K562 (cell line): ENCODE results near the gene WDR64. TPM values are rescaled to one million over a fixed set of nuclear protein-coding genes. Genes with fewer than 3 reads are reported as not detected.

Source experiments
- ATAC-seq: fragments of 200-7000 bp; cut with Tn5 transposase; 3 replicates; pipeline ENCODE4 v1.9.1; 2020; ENCODE audit warnings: moderate library complexity
- BruUV-seq: library from RNA; stranded (reverse); fragments of 400-500 nt; replicated peaks from 2 replicates; lab custom pipeline; 2021; lab: Mats Ljungman, UMichigan
- CTCF ChIA-PET: fragments of 300-600 bp; formaldehyde crosslinking; extraction: SDS; loops from one replicate; lab custom pipeline; 2021; ENCODE audit warnings: low intra/inter-chr PET ratio; lab: Yijun Ruan, JAX
- POLR2A ChIA-PET: fragments of 300-600, 350-650 bp; sonication (Branson Sonifier 250); formaldehyde crosslinking; extraction: SDS; loops from one replicate; lab custom pipeline; 2021; ENCODE audit warnings: antibody characterized with exemption, inconsistent platforms; lab: Yijun Ruan, JAX
- DNase-seq, 4 experiments: peaks; one replicate each; pipeline versions ENCODE4 v3.0.0 to v3.0.0-alpha.2; 2011 to 2018; ENCODE audit warnings: low spot score in 3 of 4, mixed read lengths in 3 of 4; ENCODE audit errors: extremely low read depth in 1 of 4
- FAIRE-seq: peaks from 2 replicates; lab custom pipeline; 2011; peaks lifted over from hg19 to GRCh38; lab: Jason Lieb, UNC
- H2AFZ ChIP-seq: 2 replicates; pipeline ENCODE4 v1.6.0; 2011; ENCODE audit warnings: low read depth, low read length, control low read depth, inconsistent platforms
- H3K27ac ChIP-seq: fragments of 200-600 bp; 3 replicates; pipeline ENCODE4 v1.8.0; 2011; ENCODE audit warnings: low read depth, mild to moderate bottlenecking, control low read depth, inconsistent platforms, low read length, moderate library complexity, mixed read lengths; ENCODE audit errors: extremely low read depth
- H3K27me3 ChIP-seq, 2 experiments: fragments of 300-600 bp in 1 of 2; 2 replicates in 1 of 2; 3 replicates in 1 of 2; pipeline versions ENCODE4 v1.6.0 to v1.8.0; 2011; ENCODE audit warnings: inconsistent platforms in 2 of 2, low read length in 2 of 2, mild to moderate bottlenecking in 1 of 2, mixed read lengths in 1 of 2, moderate library complexity in 1 of 2; ENCODE audit not compliant: control insufficient read depth in 2 of 2, insufficient read depth in 2 of 2
- H3K36me3 ChIP-seq: fragments of 300-600 bp; 3 replicates; pipeline ENCODE4 v1.8.0; 2011; ENCODE audit warnings: mild to moderate bottlenecking, low read length, inconsistent platforms; ENCODE audit not compliant: control insufficient read depth, insufficient read depth
- H3K4me1 ChIP-seq, 2 experiments: fragments of 200-600 bp in 1 of 2; replicated peaks in 1 of 2; 2 replicates in 1 of 2; 3 replicates in 1 of 2; pipeline versions ENCODE4 v1.5.1 to v1.8.0; 2011; ENCODE audit warnings: inconsistent platforms in 2 of 2, low read length in 2 of 2, mild to moderate bottlenecking in 1 of 2, mixed read lengths in 1 of 2, moderate library complexity in 1 of 2; ENCODE audit not compliant: control insufficient read depth in 2 of 2, insufficient read depth in 2 of 2
- H3K4me2 ChIP-seq: 2 replicates; pipeline ENCODE4 v1.6.1; 2011; ENCODE audit warnings: low read length, control low read depth, inconsistent platforms, mixed read lengths; ENCODE audit not compliant: insufficient read depth
- H3K4me3 ChIP-seq: fragments of 200-600 bp; sonication (generic), shearing (Covaris generic); 2 replicates; pipeline ENCODE4 v1.5.1; 2016; ENCODE audit warnings: control low read depth, inconsistent platforms
- H3K79me2 ChIP-seq: fragments of 200-600 bp; 3 replicates; pipeline ENCODE4 v1.8.0; 2011; ENCODE audit warnings: low read length, inconsistent platforms; ENCODE audit not compliant: control insufficient read depth, insufficient read depth
- H3K9ac ChIP-seq, 2 experiments: 2 replicates each; pipeline versions ENCODE4 v1.6.0 to v1.6.1; 2011; ENCODE audit warnings: low read depth in 2 of 2, low read length in 2 of 2, control low read depth in 1 of 2, inconsistent platforms in 1 of 2, mild to moderate bottlenecking in 1 of 2, mixed read lengths in 1 of 2; ENCODE audit not compliant: insufficient read depth in 1 of 2
- H3K9me1 ChIP-seq: one replicate; pipeline ENCODE4 v1.6.0; 2011; ENCODE audit warnings: inconsistent platforms, mild to moderate bottlenecking, low read length, moderate library complexity; ENCODE audit not compliant: control insufficient read depth, insufficient read depth
- H3K9me3 ChIP-seq: replicated peaks from 2 replicates; pipeline ENCODE4 v1.5.1; 2011; ENCODE audit warnings: low read depth, low read length, inconsistent platforms; ENCODE audit not compliant: control insufficient read depth, insufficient read depth
- H4K20me1 ChIP-seq: replicated peaks from 2 replicates; pipeline ENCODE4 v1.6.1; 2011; ENCODE audit warnings: low read length, inconsistent platforms, mixed read lengths; ENCODE audit not compliant: control insufficient read depth, insufficient read depth
- FOS ChIP-seq: IDR thresholded peaks from 3 replicates; pipeline ENCODE4 v1.6.1; 2011; ENCODE audit not compliant: insufficient read length; ENCODE audit errors: extremely low read depth
- KLF6 ChIP-seq: fragments of 250-450 bp; sonication (Bioruptor Pico); IDR thresholded peaks from 2 replicates; pipeline ENCODE4 v1.4.0; 2020; ENCODE audit warnings: mild to moderate bottlenecking, moderate library complexity, borderline replicate concordance
- NFIX ChIP-seq: fragments of 250-450 bp; sonication (Bioruptor Pico); IDR thresholded peaks from 2 replicates; pipeline ENCODE4 v1.4.0; 2020; ENCODE audit warnings: low read depth, mild to moderate bottlenecking, moderate library complexity
- PURB ChIP-seq: sonication (generic); formaldehyde crosslinking; IDR thresholded peaks from 2 replicates; pipeline ENCODE4 v1.9.0; 2021; ENCODE audit warnings: low read depth, mild to moderate bottlenecking, missing genetic modification reagents
- SAP30 ChIP-seq: fragments of 200-600 bp; sonication (generic); IDR thresholded peaks from 2 replicates; pipeline ENCODE4 v1.6.1; 2012; ENCODE audit warnings: borderline replicate concordance, low read depth, mild to moderate bottlenecking, moderate library complexity, low read length, control low read depth, inconsistent platforms; ENCODE audit not compliant: insufficient read depth, poor library complexity, severe bottlenecking
- ZKSCAN8 ChIP-seq: fragments of 200-800 bp; sonication (Bioruptor generic); IDR thresholded peaks from 2 replicates; pipeline ENCODE4 v1.6.1; 2016; ENCODE audit warnings: missing genetic modification characterization, missing compliant biosample characterization
- ZNF311 ChIP-seq: fragments of 250-450 bp; sonication (Bioruptor Pico); IDR thresholded peaks from 2 replicates; pipeline ENCODE4 v1.4.0; 2020; ENCODE audit warnings: mild to moderate bottlenecking, moderate library complexity
- ZNF695 ChIP-seq: fragments of 450-650 bp; formaldehyde crosslinking; IDR thresholded peaks from 2 replicates; pipeline ENCODE4 v1.4.0; 2020; ENCODE audit warnings: mild to moderate bottlenecking, moderate library complexity
- WGBS: fragments of 100-300 bp; shearing (Covaris generic); methylation state at CpG from one replicate; pipeline ENCODE4 v1.1.6; 2016; ENCODE audit warnings: low coverage, mixed read lengths; ENCODE audit not compliant: insufficient coverage; ENCODE audit errors: missing lambda C conversion rate; 5-methylcytosine and 5-hydroxymethylcytosine counted together
- in situ Hi-C: fragments of 300-500 bp; cut with MboI; formaldehyde crosslinking; loops from 4 replicates; pipeline ENCODE4 v1.15.0; 2018; ENCODE audit warnings: inconsistent platforms, mixed read lengths
- intact Hi-C: fragments of 100-400 bp; cut with micrococcal nuclease; formaldehyde crosslinking; loops from 2 replicates; pipeline ENCODE4 v1.14.2; 2022
- polyA plus RNA-seq, 8 experiments: library from polyadenylated mRNA; depleted of rRNA in 4 of 8; stranded (reverse) in 5 of 8; unstranded in 3 of 8; fragments of >200 nt; fragmentation: Nextera tagmentation in 2 of 8; fragmentation: Illumina TruSeq in 1 of 8; extraction: Ambion mirVana in 2 of 8; extraction: Trizol in 1 of 8; gene quantifications; 2 replicates each; pipeline versions ENCODE4 v1.2.1 to v1.2.3, GENCODE V29; 2011 to 2014; ENCODE audit warnings: inconsistent platforms in 1 of 8, missing spikeins in 1 of 8
- total RNA-seq, 7 experiments: library from RNA; depleted of rRNA in 6 of 7; stranded (reverse); fragments of >200 nt in 6 of 7; fragmentation: Illumina TruSeq in 2 of 7; extraction: Trizol in 2 of 7; gene quantifications; 2 replicates each; pipeline versions ENCODE4 v1.2.1 to v1.2.3, GENCODE V29; 2011 to 2021; ENCODE audit warnings: low replicate concordance in 1 of 7

The WDR64 gene
- total and polyA plus RNA-seq, 9 of the 15 experiments (the other 6 are each of a cell fraction or from before 2014, with no cell fraction given), result 0.06 to 0.29 (median 0.19) TPM; not detected in 5

GRCh38 chr1:241631674-241632073 is 20.4 kb upstream of the WDR64 start:
- Histone ChIP-seq H3K9me1 (no peaks in the 10 kb centered on the region), H3K36me3 (peaks cover 63% of the 10 kb centered on the region), H3K4me1 (no peaks in the 10 kb centered on the region; a peak in 1 of 5 replicates), H3K9ac (no peak overlapping the region), H4K20me1 (no peaks in the 10 kb centered on the region; the same call in 1 of the 2 replicates), H3K9me3 (no peaks in the 10 kb centered on the region), H3K27me3 (no peaks in the 10 kb centered on the region), H3K79me2 (peaks cover 53% of the 10 kb centered on the region), H3K4me2 (no peak overlapping the region), H3K27ac (no peak overlapping the region), H3K4me3 (no peak overlapping the region), H2AFZ (no peak overlapping the region)
- POLR2A ChIA-PET, result interaction anchor here (0.8 to 1.3 kb wide), 3 partner anchors 8 to 216 kb away, joined by 3 to 4 read pairs (median 4); partner anchors contain the start of gene EXO1
- intact Hi-C loops, result no loop called here
- no peak for DNase-seq
- CTCF ChIA-PET, result no interaction called here
- no peak for ATAC-seq
- FAIRE-seq, result no peak
- 77% methylated on average over 5 of the region's 5 CpGs for WGBS
- BruUV-seq, result no TSS peak
- in situ Hi-C loops, result no loop called here
- TF ChIP-seq SAP30 (no peak), ZKSCAN8 (CRISPR knock-in tag) (no peak), NFIX (no peak), FOS (no peak), ZNF311 (CRISPR knock-in tag) (no peak), KLF6 (CRISPR knock-in tag) (no peak), PURB (CRISPR knock-in tag) (no peak), ZNF695 (no peak)
